Measurements from ENCODE around the gene THSD8. TPM values are rescaled to one million over a fixed set of nuclear protein-coding genes. Genes with fewer than 3 reads are reported as not detected.

THSD8 gene
- total RNA-seq, result not detected in 2 replicates

GRCh38 chr19:12801466-12802266 lies at the start of gene THSD8, which contains the start of gene PRDX2:
Gene THSD8, plus strand, starts transcription at chr19:12802069. Its CDS starts 3 bp downstream, at chr19:12802072.
Gene PRDX2, minus strand, starts transcription at chr19:12801800. Its CDS starts 539 bp downstream, at chr19:12801261.

GRCh38 chr19:12774588-12775555 lies 27.0 kb upstream of the THSD8 start, which contains the start of gene HOOK2:
Gene HOOK2, minus strand, starts transcription at chr19:12775552. Its CDS starts 103 bp downstream, at chr19:12775449.

GRCh38 chr19:12791345-12792050 lies 10.4 kb upstream of the THSD8 start, which contains the start of gene JUNB:
Gene JUNB, plus strand, starts transcription at chr19:12791486. Its CDS starts 286 bp downstream, at chr19:12791772.

GRCh38 chr19:12806242-12807081 lies 4.6 kb downstream of the THSD8 start, which contains the start of gene RNASEH2A:
Gene RNASEH2A, plus strand, starts transcription at chr19:12806584. Its CDS starts 90 bp downstream, at chr19:12806674.

GRCh38 chr19:12834566-12834943 lies 32.7 kb downstream of the THSD8 start, which contains the start of gene RTBDN:
Gene RTBDN, minus strand, starts transcription at chr19:12834579. Its CDS starts 4,600 bp downstream, at chr19:12829979.

GRCh38 chr19:12838182-12838885 lies 36.5 kb downstream of the THSD8 start, which contains the start of gene MAST1:
Gene MAST1, plus strand, starts transcription at chr19:12838515. Its CDS starts 58 bp downstream, at chr19:12838573.

Other genes starting within 250 kb of the THSD8 start
- gene ZNF490, start 191.3 kb upstream of the THSD8 start, total RNA-seq, result 4.1 and 15.3 TPM in 2 replicates
- 6.5 and 15.3 TPM in 2 replicates for gene ZNF791, start 191.1 kb upstream of the THSD8 start, total RNA-seq
- gene MAN2B1, start 135.3 kb upstream of the THSD8 start, total RNA-seq, result 44.5 and 81.8 TPM in 2 replicates
- 8.0 and 12.1 TPM in 2 replicates for gene WDR83, start 135.3 kb upstream of the THSD8 start, total RNA-seq
- 62.4 and 124 TPM in 2 replicates for gene DHPS, start 120.2 kb upstream of the THSD8 start, total RNA-seq
- not detected in 2 replicates for gene GNG14, start 114.1 kb upstream of the THSD8 start, total RNA-seq
- gene FBXW9, start 105.4 kb upstream of the THSD8 start, total RNA-seq, result 8.8 and 11.5 TPM in 2 replicates
- 34.3 and 47.7 TPM in 2 replicates for gene TNPO2, start 78.1 kb upstream of the THSD8 start, total RNA-seq
- gene TRIR, start 67.4 kb upstream of the THSD8 start, total RNA-seq, result 353 and 355 TPM in 2 replicates
- gene GET3, start 64.6 kb upstream of the THSD8 start, total RNA-seq, result 61.8 and 80.8 TPM in 2 replicates
- 1.8 TPM in 1 of 2 replicates, not detected in the other for gene BEST2, start 50.3 kb upstream of the THSD8 start, total RNA-seq
- 8.8 and 19.0 TPM in 2 replicates for gene HOOK2, start 26.5 kb upstream of the THSD8 start, total RNA-seq
- gene JUNB, start 10.6 kb upstream of the THSD8 start, total RNA-seq, result 398 and 481 TPM in 2 replicates
- 454 and 460 TPM in 2 replicates for gene PRDX2, start 269 bp upstream of the THSD8 start, total RNA-seq
- 13.5 and 45.0 TPM in 2 replicates for gene RNASEH2A, start 4.5 kb downstream of the THSD8 start, total RNA-seq
- gene RTBDN, start 32.5 kb downstream of the THSD8 start, total RNA-seq, result not detected in 2 replicates
- under 0.01 and 0.88 TPM in 2 replicates for gene MAST1, start 36.4 kb downstream of the THSD8 start, total RNA-seq
- gene DNASE2, start 79.4 kb downstream of the THSD8 start, total RNA-seq, result 26.4 and 55.3 TPM in 2 replicates
- not detected in 2 replicates for gene KLF1, start 85.1 kb downstream of the THSD8 start, total RNA-seq
- 22.6 and 40.1 TPM in 2 replicates for gene GCDH, start 89.1 kb downstream of the THSD8 start, total RNA-seq
- 0.56 TPM in 1 of 2 replicates, not detected in the other for gene SYCE2, start 117.2 kb downstream of the THSD8 start, total RNA-seq
- 60.8 and 78.4 TPM in 2 replicates for gene FARSA, start 131.6 kb downstream of the THSD8 start, total RNA-seq
- gene CALR, start 136.5 kb downstream of the THSD8 start, total RNA-seq, result 932 and 1,873 TPM in 2 replicates
- 107 and 111 TPM in 2 replicates for gene RAD23A, start 143.8 kb downstream of the THSD8 start, total RNA-seq
- gene GADD45GIP1, start 155.2 kb downstream of the THSD8 start, total RNA-seq, result 54.9 and 63.6 TPM in 2 replicates
- not detected in 2 replicates for gene DAND5, start 167.5 kb downstream of the THSD8 start, total RNA-seq
- gene NFIX, start 193.4 kb downstream of the THSD8 start, total RNA-seq, result 33.9 and 97.1 TPM in 2 replicates